ACHN (cell line): ENCODE results near the gene KRTAP4-3.
"Not testable (repeated sequence)": the region's sequence is repeated elsewhere in the genome, so short reads cannot be mapped to it uniquely, and the experiment has no call there.

Source experiments
- DNase-seq: peaks from one replicate; pipeline ENCODE4 v3.0.0-alpha.2; 2015
- in situ Hi-C: cut with HindIII; loops from 2 replicates; pipeline ENCODE4 v1.10.0; 2017; ENCODE audit warnings: low sequenced_read_pairs, low pct_ligation_motif_present, low pct_unique_long_range_greater_than_20kb

Gene KRTAP4-3

GRCh38 chr17:41168121-41168520, at the start of gene KRTAP4-3:
KRTAP4-3 (minus strand) TSS chr17:41168221; CDS start chr17:41168172, 49 bp downstream.
- in situ Hi-C loops, result no loop called here
- DNase-seq, result no peak

GRCh38 chr17:41215681-41216080, 47.7 kb upstream of the KRTAP4-3 start:
- in situ Hi-C loops, result no loop called here
- DNase-seq, result no peak

GRCh38 chr17:41212524-41213169, 44.6 kb upstream of the KRTAP4-3 start:
- no peak for DNase-seq
- in situ Hi-C loops, result no loop called here

- in situ Hi-C loops, result no loop called here
- DNase-seq, result no peak
Observed at GRCh38 chr17:41211845-41212466, 43.9 kb upstream of the KRTAP4-3 start.

GRCh38 chr17:41199421-41200078, 31.5 kb upstream of the KRTAP4-3 start:
- DNase-seq, result no peak
- in situ Hi-C loops, result no loop called here

GRCh38 chr17:41196068-41196467, 28.0 kb upstream of the KRTAP4-3 start:
- DNase-seq, result no peak
- in situ Hi-C loops, result no loop called here

GRCh38 chr17:41190328-41190727, 22.3 kb upstream of the KRTAP4-3 start:
- DNase-seq, result no peak

GRCh38 chr17:41189837-41190318, 21.9 kb upstream of the KRTAP4-3 start, which contains the start of gene KRTAP9-1:
KRTAP9-1 (plus strand) TSS chr17:41189887; CDS start chr17:41189887, 0 bp downstream.
- DNase-seq, in situ Hi-C loops: not testable (repeated sequence)

More at GRCh38 chr17:41190328-41190727, 22.3 kb upstream of the KRTAP4-3 start:
- in situ Hi-C loops, result no loop called here

GRCh38 chr17:41186872-41187271, 18.9 kb upstream of the KRTAP4-3 start:
- in situ Hi-C loops, result no loop called here
- no peak for DNase-seq

GRCh38 chr17:41185001-41185400, 17.0 kb upstream of the KRTAP4-3 start:
- no peak for DNase-seq
- in situ Hi-C loops, result no loop called here

GRCh38 chr17:41184480-41184961, 16.5 kb upstream of the KRTAP4-3 start, which contains the start of gene KRTAP4-1:
KRTAP4-1 (minus strand) TSS chr17:41184911; CDS start chr17:41184854, 57 bp downstream.
- no peak for DNase-seq
- in situ Hi-C loops, result no loop called here

- DNase-seq, result peak; percentile 19
- in situ Hi-C loops, result no loop called here
Observed at GRCh38 chr17:41178843-41179616, 11.0 kb upstream of the KRTAP4-3 start.

GRCh38 chr17:41178341-41178740, 10.3 kb upstream of the KRTAP4-3 start:
- in situ Hi-C loops, result no loop called here
- no peak for DNase-seq

GRCh38 chr17:41177727-41178271, 9.8 kb upstream of the KRTAP4-3 start, which contains the start of gene KRTAP4-2:
KRTAP4-2 (minus strand) TSS chr17:41178221; CDS start chr17:41178164, 57 bp downstream.
- no peak for DNase-seq
- in situ Hi-C loops, result no loop called here

- DNase-seq, result no peak
- in situ Hi-C loops, result no loop called here
Observed at GRCh38 chr17:41176744-41177387, 8.8 kb upstream of the KRTAP4-3 start.

GRCh38 chr17:41171886-41172285, 3.9 kb upstream of the KRTAP4-3 start:
- DNase-seq, result no peak
- in situ Hi-C loops, result no loop called here

- in situ Hi-C loops, result no loop called here
- no peak for DNase-seq
Observed at GRCh38 chr17:41167561-41167960, 460 bp downstream of the KRTAP4-3 start.

GRCh38 chr17:41163828-41164227, 4.2 kb downstream of the KRTAP4-3 start:
- no peak for DNase-seq
- in situ Hi-C loops, result no loop called here
